NOMO-1 treated with DMSO at 0.1 percent for 48 hours (cell line): ENCODE data around the gene ACSBG1.

ENCODE experiments used
- DNase-seq: peaks from one replicate; lab custom pipeline; 2025; ENCODE audit not compliant: unreplicated experiment; lab: John Stamatoyannopoulos, UW

Gene ACSBG1

GRCh38 chr15:78139578-78139977 is 94.8 kb downstream of the ACSBG1 start:
- DNase-seq, result no peak

- no peak for DNase-seq
Observed at GRCh38 chr15:78133801-78134200, 100.6 kb downstream of the ACSBG1 start.

GRCh38 chr15:78131295-78132061 is 102.9 kb downstream of the ACSBG1 start, which contains the start of gene CIB2:
CIB2 (minus strand) TSS chr15:78131445; CDS start chr15:78131215, 230 bp downstream.
- peak; percentile 58 for DNase-seq

DNA sequence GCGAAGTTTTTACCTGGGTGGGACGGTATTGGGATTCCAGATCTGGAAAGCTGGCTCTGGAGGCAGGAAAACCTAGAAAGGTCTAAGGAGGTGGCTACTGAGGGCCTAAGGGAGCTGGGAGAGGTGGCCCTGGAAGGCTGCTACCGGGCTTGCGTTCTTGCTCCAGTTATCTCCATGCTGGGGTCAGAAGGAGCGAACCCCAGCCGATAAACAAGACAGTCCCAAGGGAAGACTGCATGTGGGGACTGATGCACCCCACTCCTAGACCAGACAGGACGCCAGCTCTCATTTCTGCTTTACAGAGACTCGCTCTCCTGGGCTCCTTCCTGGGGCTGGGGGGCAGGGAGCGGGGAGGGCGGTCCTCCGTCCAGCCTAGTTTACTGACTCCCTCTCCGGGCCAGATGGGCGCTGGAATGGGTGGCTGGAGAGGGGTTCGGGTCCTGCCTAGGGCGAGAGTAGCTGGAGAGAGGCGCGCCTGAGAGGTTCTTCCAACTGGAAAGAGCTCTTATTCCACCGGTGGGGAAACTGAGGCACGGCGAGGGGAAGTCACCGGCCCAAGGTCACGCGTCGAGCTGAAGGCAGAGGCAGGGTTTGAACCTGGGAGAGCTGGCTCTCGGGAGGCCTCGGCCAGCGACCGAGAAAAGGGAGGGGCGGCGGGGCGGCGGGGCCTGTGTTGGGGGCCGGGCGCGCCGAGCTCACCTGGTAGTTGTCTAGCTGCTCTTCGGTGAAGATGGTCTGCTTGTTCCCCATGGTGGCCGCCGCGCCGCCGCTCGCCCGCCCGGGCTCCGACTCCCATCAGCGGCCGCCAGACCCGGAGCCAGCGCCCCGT is 103.7 kb downstream of the ACSBG1 start:
- DNase-seq, result no peak

DNA sequence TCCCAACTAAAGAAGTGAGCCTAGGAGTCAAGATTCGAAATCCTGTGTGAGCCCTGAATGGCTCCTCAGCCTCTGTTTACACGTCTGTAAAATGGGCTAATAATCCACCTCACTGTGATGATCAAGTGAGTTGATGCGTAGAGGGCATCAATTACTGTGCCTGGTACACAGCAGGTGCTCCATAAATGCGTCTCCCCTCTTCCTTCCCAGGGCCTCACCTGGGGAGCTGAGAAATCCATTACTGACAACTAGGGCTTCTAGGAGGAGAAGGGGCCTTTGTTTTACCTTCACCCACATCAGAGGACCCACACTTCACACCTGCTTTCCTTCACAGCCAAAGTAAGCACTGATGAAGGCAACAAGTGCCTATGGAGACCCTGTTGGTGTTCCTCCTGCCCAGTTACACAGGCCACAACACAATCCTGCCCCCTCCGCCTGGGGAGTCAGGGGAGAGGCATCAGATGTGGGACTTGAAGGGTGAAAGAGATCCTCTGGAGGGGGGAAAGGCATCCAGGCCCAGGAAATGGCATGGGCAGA is 104.5 kb downstream of the ACSBG1 start:
- DNase-seq, result no peak

DNA sequence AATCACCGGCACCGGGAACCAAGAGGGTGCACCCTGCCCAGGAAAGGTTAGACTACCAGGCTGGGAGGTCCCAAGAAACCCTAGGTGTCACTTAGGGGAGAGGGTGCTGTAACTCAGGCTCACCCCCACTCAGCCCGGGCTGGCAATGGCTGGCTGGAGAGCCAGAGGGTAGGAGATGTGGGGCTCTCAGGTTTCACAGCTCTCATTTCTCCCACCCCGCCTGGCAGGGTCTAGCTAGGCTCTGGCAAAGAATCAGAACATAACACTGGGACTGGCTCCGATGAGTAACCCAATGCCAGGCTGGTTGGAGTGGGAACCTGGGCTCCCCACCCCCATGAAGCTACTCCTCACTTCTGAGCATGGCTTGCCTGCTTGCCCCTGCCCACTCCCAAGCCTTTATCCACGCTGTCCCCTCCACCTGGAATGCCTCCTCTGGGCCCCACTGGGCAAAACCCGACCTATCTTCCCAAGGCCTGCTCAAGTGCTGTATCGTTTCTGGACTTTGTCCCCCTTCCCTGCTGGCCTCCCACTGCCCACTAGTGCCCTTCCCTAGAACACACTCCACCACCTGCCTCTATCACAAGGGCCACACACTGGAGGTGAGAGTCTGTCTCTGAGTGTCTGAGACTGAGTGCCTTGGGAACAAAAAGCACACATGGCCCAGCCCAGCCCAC is 105.2 kb downstream of the ACSBG1 start:
- no peak for DNase-seq

GRCh38 chr15:78127882-78128281 is 106.5 kb downstream of the ACSBG1 start:
- DNase-seq, result no peak

- no peak for DNase-seq
Observed at GRCh38 chr15:78125267-78125666, 109.1 kb downstream of the ACSBG1 start.

GRCh38 chr15:78120523-78120922 is 113.8 kb downstream of the ACSBG1 start:
- DNase-seq, result no peak
